Neutrophil (primary cell): Measurements from ENCODE around the gene F11R.
A peak's percentile ranks its signal among the peaks of the same experiment; 100 is the strongest.

Experiments used
- H3K27ac ChIP-seq: fragments of 200-600 bp; sonication (generic); 2 replicates; pipeline ENCODE4 v1.5.1; 2016; ENCODE audit warnings: mild to moderate bottlenecking, moderate library complexity
- H3K27me3 ChIP-seq: fragments of 200-600 bp; sonication (generic); 2 replicates; pipeline ENCODE4 v1.6.0; 2016; ENCODE audit warnings: mild to moderate bottlenecking
- H3K36me3 ChIP-seq: fragments of 200-600 bp; sonication (generic); 2 replicates; pipeline ENCODE4 v1.5.1; 2017
- H3K4me1 ChIP-seq, 2 experiments: fragments of 200-600 bp in 1 of 2; sonication (generic) in 1 of 2; 1 replicate in 1 of 2; 2 replicates in 1 of 2; pipeline versions ENCODE4 v1.5.1 to v1.6.1; 2013 to 2016; ENCODE audit warnings: low read depth in 1 of 2, low read length in 1 of 2, mild to moderate bottlenecking in 1 of 2, moderate library complexity in 1 of 2; ENCODE audit not compliant: control insufficient read depth in 1 of 2, insufficient read depth in 1 of 2
- H3K4me3 ChIP-seq, 2 experiments: fragments of 200-600 bp in 1 of 2; sonication (generic) in 1 of 2; 1 replicate in 1 of 2; 2 replicates in 1 of 2; pipeline ENCODE4 v1.5.1; 2013 to 2016; ENCODE audit warnings: low read depth in 1 of 2, low read length in 1 of 2, mild to moderate bottlenecking in 1 of 2, moderate library complexity in 1 of 2
- H3K9me3 ChIP-seq: fragments of 200-600 bp; sonication (generic); 2 replicates; pipeline ENCODE4 v1.5.1; 2016
- TF ChIP-seq, protein P1 (sequence below): fragments of 200-600 bp; sonication (generic); IDR thresholded peaks from 2 replicates; pipeline ENCODE4 v1.5.1; 2016; ENCODE audit warnings: antibody characterized with exemption

F11R gene

DNA sequence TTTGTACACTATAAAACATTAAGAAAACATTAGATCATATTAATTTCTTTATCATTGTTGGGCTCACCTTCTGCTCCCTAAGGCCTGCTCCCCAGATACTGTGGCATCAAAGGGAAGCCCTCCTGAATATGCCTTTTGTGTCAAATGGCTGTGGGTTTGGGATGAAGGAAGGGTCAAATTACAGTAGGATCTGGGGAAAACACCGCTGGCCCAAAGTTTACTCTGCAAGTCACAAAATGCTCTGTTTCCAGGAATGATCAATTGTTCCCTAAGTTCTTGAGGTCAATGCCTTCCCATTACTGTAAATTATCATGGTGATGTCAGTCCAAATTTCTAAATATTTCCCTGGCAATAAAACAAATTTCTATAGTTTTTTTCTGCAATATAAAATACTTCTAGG, 59.5 kb downstream of the F11R start:
- Histone ChIP-seq H3K4me3 (no peak overlapping the region), H3K27me3 (no peaks in the 10 kb centered on the region), H3K27ac (no peak overlapping the region), H3K9me3 (no peaks in the 10 kb centered on the region), H3K4me1 (no peaks in the 10 kb centered on the region), H3K36me3 (no peaks in the 10 kb centered on the region)
- TF ChIP-seq, protein P1, sequence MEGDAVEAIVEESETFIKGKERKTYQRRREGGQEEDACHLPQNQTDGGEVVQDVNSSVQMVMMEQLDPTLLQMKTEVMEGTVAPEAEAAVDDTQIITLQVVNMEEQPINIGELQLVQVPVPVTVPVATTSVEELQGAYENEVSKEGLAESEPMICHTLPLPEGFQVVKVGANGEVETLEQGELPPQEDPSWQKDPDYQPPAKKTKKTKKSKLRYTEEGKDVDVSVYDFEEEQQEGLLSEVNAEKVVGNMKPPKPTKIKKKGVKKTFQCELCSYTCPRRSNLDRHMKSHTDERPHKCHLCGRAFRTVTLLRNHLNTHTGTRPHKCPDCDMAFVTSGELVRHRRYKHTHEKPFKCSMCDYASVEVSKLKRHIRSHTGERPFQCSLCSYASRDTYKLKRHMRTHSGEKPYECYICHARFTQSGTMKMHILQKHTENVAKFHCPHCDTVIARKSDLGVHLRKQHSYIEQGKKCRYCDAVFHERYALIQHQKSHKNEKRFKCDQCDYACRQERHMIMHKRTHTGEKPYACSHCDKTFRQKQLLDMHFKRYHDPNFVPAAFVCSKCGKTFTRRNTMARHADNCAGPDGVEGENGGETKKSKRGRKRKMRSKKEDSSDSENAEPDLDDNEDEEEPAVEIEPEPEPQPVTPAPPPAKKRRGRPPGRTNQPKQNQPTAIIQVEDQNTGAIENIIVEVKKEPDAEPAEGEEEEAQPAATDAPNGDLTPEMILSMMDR: no peak

DNA sequence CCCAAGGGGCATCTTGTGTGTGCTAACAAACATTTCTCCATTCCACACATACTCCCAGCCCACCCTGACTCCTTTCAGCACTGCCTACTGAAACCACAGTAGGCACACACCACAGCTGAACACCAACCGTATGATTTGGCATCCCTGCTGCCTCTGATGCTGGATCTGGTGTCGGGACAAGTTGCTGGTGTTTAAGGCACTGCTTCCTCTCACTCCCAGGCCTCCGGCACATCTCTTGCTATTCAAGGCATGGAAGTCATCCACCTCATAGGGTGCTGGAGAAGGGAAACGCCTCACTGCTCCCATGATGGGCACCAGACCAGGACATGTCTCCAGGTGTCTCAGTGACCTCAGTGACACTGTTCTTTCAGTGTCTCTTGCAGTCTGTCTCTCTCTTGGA, 64.0 kb downstream of the F11R start:
- Histone ChIP-seq H3K9me3 (no peaks in the 10 kb centered on the region), H3K4me3 (no peak overlapping the region), H3K36me3 (no peaks in the 10 kb centered on the region), H3K27me3 (no peaks in the 10 kb centered on the region), H3K27ac (no peak overlapping the region), H3K4me1 (no peaks in the 10 kb centered on the region)
- TF ChIP-seq, protein P1: no peak

DNA sequence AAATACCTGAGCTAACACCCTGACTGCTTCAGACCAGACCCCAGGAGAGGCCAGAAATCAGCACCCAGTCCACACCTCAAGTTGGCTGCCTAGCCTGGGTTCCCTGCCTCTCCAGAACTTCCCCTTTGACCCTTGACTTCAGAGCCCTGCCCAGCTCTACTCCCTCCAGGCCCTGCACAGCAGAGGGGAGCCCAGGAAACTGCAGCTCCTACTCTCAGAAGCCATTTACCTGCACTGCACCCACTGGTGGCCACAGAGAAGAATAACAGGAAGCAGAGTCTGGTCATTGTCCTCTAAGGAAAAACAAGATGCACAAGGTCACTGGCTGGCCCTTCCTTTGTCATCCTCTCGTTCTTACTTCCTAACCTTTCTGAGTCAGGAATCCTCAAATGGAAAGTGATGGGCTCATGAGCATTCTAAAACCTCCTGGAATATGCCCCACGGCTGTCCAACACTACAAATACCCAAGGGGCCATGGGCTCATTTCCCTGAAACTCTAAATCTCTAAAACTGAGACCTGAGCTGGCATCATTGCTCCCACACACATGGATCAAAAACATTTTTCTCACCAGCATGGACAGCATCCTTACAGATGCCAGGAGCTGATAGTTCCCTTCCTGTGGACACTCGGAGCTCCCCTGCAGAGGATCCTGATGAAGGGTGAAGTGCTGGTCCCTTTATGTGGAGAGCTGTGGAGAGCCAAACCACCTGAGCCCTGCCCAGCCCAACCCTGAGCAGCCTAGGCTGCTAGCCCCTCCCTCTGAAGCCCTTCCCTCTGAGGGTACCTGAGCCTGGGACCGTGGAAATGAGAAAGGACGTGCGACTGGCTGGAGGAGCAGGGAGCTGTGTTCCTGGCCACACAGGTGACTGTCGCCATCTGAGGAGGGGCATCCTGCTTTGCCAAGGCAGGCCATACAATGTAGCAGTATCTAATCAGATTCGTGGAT, 66.5 kb downstream of the F11R start, which contains the start of gene ITLN2:
ITLN2 (minus strand) TSS at position 652 of the 947 bp plus-strand sequence; CDS start at position 584, 68 bp downstream.
- Histone ChIP-seq H3K4me1 (no peaks in the 10 kb centered on the region), H3K27me3 (no peaks in the 10 kb centered on the region), H3K27ac (no peak within 1 kb of the TSS), H3K4me3 (no peak within 1 kb of the TSS), H3K9me3 (no peaks in the 10 kb centered on the region), H3K36me3 (no peaks in the 10 kb centered on the region)
- TF ChIP-seq, protein P1: peak; percentile 38

DNA sequence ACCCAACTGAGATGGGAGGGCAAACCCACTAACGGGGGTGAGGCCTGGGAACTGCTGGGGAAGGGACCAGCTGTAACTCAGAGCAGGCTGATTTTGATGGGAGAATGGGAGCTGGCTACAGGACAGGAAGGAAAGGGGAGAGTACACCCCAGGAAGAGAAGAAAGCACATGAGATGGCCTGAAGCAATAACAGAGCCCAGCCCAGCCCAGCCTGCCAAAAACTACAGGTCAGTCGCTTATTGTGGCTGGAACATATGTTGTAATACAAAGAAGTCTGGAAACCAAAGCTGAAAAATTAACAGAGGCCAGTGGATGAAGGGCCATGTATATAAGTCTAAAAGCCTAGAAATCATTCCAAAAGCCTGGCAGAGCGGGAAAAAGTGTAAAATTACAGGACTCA, 67.9 kb downstream of the F11R start:
- Histone ChIP-seq H3K27ac (no peak overlapping the region), H3K4me3 (no peak overlapping the region), H3K27me3 (no peaks in the 10 kb centered on the region), H3K4me1 (no peaks in the 10 kb centered on the region), H3K36me3 (no peaks in the 10 kb centered on the region), H3K9me3 (no peaks in the 10 kb centered on the region)
- TF ChIP-seq, protein P1: no peak

DNA sequence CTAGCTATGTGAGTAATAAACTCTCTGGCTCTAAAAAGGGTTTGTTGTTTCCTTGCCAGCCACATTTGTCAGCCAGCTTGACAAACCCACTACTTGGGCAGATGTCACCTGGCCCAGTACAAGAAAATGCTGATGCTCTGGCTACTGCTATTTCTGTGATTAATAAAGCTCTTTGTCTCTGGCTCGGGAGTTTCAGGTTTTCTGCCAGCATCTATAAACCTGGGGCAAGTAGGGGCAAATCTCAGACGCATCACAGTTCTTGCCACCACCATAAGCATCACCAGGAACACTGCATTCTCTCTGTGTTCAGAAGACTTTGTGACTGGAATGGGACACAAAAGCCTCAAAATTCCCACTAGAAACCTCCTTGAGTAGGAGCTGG, 68.8 kb downstream of the F11R start:
- no peaks in the 10 kb centered on the region for H3K4me1 ChIP-seq
- no peaks in the 10 kb centered on the region for H3K36me3 ChIP-seq
- H3K4me3 ChIP-seq: no peak overlapping the region
- TF ChIP-seq, protein P1: no peak
- H3K27ac ChIP-seq: no peak overlapping the region
- no peaks in the 10 kb centered on the region for H3K27me3 ChIP-seq
- H3K9me3 ChIP-seq: no peaks in the 10 kb centered on the region
